ENCODE results near the gene TEX22.

The TEX22 gene

GRCh38 chr14:105439710-105440553 lies 41.6 kb downstream of the TEX22 start:
- no peak for DNase-seq (ENCODE audit: low spot score)

DNA sequence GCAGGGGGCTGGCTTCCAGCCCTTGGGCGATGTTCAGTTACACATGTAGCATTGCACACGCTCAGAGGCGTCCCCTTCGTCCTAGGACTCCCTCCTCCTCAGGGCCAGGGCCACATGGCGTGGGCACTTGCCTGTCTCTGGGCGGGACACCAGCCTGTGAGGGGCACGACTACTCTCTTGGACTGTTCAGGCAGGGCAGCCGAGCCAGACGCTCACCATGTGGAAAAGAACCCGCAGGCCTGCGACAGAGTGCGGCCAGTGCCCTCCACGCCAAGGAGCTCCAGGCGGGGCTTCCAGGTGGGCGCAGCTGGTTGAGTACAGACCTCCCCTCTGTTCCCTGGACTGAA lies 42.2 kb downstream of the TEX22 start:
- no peak for DNase-seq (ENCODE audit: low spot score)

DNA sequence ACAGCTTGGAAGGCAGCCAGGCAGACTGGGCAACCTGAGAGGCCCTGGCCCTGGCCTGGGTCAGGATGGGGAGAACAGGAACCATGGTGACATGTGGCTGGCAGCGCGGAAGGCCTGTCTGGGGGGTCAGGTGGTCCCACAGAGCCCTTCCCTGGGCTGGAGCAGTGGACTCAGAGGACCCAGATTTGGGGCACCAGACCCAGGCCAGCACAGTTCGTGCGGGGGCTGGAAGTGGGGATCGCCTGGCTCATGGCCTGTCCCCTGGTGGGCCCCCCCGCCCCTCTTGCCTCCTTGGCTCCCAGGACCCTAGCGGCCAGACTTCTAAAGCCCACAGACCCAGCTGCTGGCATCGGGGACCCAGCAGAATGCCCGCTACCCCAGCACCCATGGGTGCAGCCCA lies 42.7 kb downstream of the TEX22 start:
- no peak for DNase-seq (ENCODE audit: low spot score)

- DNase-seq (ENCODE audit: low spot score): no peak
Observed at GRCh38 chr14:105442125-105442524, 43.8 kb downstream of the TEX22 start.

GRCh38 chr14:105442834-105443233 lies 44.5 kb downstream of the TEX22 start:
- no peak for DNase-seq (ENCODE audit: low spot score)

GRCh38 chr14:105444859-105445258 lies 46.5 kb downstream of the TEX22 start:
- DNase-seq (ENCODE audit: low spot score): no peak

DNA sequence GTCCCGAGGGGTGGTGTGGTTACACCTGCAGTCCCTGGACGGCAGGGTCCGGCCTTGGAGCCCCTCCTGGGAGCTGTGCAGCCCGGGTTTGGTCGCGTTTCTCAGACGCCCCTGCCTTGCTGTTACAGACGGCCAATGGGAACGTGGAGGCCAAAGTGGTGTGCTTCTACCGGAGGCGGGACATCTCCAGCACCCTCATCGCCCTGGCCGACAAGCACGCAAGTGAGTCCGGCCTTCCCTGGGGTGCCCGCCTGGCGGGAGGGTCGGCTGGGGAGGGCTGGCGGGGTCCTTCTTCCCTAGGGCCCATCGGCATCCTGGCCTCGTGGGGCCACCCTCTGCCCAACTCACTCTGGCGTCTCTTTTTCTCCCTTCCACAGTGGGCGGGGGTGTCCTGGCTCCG lies 47.0 kb downstream of the TEX22 start:
- DNase-seq (ENCODE audit: low spot score): no peak

GRCh38 chr14:105445901-105446845 lies 47.8 kb downstream of the TEX22 start:
- DNase-seq (ENCODE audit: low spot score): no peak

DNA sequence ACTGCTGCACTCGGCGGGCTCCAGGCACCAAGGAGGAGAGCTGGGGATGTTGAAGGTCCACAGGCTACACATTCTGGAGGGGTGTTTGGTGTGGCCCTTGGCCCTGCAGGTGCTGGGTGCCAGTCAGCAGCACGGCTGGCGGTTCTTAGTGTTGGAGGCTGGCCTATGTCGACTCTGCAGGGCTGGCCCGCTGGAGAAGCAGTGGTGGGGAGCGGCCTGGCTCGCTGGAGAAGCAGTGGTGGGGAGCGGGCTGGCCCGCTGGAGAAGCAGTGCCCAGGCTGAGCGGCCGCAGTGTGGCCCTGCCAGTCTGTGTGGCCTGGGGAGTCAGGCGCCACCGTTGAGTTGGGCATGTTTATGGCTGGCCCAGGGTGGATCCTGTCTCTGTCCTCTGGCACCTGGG lies 48.6 kb downstream of the TEX22 start:
- no peak for DNase-seq (ENCODE audit: low spot score)

GRCh38 chr14:105447651-105448640 lies 49.6 kb downstream of the TEX22 start:
- DNase-seq (ENCODE audit: low spot score): no peak

DNA sequence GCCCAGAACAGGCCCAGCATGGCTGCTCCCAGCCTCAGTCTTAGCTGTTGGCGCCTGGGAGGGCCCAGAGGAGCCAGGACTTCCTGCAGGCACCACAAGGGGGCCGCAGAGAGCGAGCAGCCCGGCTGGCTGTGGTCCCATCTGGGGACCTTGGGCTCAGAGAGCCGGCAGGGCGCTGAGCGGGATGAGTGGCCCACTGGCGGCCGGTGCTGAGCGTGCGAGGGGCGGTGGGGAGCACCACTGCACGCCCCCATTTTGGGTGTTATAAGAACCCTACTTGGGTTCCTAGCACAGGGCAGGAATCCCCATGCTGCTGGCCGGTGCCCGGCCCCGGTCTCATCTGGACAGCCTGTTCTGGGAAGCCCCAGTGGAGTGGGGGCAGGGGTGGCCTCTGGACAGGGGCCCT lies 50.4 kb downstream of the TEX22 start:
- peak; percentile 52 for DNase-seq (ENCODE audit: low spot score)

DNA sequence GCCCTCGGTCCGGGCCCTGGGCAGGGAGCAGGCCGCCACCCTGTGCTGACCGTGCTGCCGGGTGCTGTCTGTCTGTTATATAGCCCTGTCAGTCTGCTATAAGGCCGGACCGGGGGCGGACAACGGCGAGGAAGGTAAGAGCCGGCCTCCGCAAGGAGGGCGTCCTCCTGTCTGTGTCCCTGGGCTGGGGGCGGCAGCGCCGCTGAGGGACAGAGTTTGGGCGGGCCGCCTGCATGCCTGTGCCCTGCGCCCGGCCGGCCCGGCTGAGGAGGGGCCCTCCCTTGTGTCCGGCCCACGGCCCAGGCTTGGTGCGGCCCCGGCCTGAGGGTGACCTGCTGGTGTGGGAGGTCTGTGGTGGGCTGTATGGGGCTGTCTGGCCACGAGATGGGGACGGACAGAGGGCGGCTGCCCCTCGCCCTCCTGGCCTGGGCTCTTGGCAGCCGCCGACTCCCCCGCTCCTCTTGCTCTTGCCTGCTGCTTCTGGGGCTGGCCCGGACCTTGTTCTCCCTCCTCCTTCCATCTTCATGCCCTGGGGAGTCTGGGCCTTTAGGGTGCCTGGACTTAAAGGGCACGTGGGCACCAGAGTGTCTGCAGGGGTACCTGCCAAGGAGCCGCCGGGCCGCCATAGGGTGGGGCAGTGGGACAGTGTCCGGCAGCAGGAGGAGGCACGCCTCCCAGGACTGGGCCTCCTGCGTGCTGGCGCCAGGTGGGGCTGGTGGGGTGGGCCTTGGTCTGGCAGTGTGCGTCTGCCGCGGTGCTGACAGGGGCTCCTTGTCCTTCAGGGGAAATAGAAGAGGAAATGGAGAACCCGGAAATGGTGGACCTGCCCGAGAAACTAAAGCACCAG lies 51.2 kb downstream of the TEX22 start:
- DNase-seq (ENCODE audit: low spot score): no peak

DNA sequence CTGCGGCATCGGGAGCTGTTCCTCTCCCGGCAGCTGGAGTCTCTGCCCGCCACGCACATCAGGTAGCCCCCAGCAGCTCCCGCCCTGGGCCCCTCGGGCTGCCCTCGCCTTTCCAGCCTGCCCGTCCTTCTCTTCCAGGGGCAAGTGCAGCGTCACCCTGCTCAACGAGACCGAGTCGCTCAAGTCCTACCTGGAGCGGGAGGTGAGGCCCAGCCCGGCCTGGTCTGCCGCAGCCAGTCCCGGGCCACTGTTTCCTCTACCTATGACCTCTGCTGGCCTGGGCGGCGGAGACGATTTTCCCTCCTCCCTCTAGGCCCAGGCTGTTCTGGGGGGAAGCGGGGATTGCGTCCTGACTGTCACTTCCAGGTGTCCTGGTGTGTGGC lies 51.8 kb downstream of the TEX22 start:
- DNase-seq (ENCODE audit: low spot score): no peak

DNA sequence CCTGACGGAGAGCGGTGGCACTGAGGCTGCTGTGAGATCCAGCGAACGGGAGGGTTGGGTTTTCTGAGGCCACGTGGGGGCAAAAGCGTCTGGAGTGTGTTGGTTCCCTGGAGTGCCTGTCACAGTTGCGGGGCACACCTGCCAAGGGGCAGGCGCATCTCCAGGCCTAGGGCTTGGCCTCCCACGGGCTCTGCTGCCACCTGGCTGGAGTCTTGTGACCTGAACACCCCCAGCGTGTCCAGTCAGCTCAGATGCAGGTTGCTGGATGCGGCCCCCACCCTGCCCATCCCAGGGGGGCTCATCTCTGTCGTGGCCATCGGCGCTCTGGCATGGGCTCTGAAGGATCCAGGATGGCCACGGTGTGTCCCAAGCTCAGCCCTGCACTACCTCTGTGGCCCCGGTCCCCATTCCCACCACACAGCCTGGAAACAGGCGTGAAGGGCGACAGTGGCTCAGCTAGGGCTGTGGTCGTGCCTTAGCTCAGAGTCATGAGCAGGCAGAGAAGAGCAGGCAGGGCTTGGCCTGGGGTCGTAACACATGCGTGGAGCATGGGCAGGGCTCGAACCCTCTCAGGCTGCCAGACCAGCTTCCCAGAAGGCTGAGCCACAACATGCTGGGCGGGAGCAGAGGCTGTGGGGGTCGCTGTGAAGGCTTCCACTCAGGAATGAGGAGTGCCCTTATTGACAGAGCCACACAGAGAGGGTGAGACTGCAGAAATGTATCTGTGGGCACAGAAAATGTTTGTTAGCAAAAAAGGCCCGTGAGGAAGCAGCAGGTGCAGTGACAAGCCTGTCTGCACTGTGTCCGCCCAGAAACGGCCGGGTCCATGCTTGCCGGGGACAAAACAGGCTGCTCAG lies 52.8 kb downstream of the TEX22 start:
- no peak for DNase-seq (ENCODE audit: low spot score)

GRCh38 chr14:105452963-105453362 lies 54.6 kb downstream of the TEX22 start:
- DNase-seq (ENCODE audit: low spot score): no peak

- no peak for DNase-seq (ENCODE audit: low spot score)
Observed at GRCh38 chr14:105453847-105454246, 55.5 kb downstream of the TEX22 start.

- DNase-seq (ENCODE audit: low spot score): no peak
Observed at GRCh38 chr14:105455086-105455640, 56.8 kb downstream of the TEX22 start.

DNA sequence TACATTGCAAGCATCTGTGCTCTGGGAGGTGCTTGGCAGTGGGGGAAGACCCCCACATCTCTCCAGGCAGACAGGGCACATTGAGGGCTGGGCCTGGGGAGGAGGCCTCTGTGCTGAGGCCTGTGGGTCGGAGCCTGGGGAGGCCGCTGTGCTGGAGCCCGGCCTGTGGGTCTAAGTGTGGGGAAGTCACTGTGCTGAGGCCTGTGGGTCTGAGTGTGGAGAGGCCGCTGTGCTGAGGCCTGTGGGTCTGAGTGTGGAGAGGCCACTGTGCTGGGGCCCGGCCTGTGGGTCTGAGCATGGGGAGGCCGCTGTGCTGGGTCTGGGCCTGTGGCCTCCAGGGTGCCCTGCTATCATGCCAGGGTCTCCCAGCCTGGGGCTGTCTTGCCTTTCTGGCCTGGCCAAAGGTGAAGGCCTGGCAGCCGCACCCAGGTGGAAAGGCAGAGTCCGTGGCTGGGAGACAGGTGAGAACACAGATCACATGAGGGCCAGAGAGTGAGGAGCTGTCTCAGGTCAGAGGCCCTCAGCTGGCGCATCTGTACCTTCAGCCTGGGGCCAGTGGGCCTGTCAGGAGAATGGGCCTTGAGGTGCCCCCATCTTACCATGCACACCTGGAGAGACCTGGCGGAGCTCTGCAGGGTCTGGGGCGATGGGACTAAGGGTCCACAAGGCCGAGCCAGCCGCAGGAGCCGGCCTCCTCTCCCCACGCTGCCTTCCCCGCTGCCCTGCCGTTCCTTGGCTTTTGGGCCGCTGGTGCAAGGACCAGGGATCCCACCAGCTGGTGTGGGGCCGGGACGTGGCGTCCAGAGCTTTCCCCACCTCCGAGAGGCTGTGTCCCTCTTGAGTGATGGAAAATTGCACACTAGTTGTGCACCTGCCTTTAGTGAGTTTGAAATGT lies 57.7 kb downstream of the TEX22 start:
- DNase-seq (ENCODE audit: low spot score): no peak

Data from pons (tissue), 1 donor.